HL-60 (cell line): ENCODE results near the gene SPINK2.

Experiments used
- DNase-seq, 2 experiments: peaks; one replicate each; pipeline ENCODE4 v3.0.0-alpha.2; 2010 to 2020; ENCODE audit warnings: low read depth in 1 of 2, low spot score in 1 of 2
- H3K27ac ChIP-seq: fragments of 250-450 bp; sonication (Bioruptor Pico); replicated peaks from 2 replicates; pipeline ENCODE4 v1.5.1; 2020; ENCODE audit warnings: mild to moderate bottlenecking, moderate library complexity
- H3K27me3 ChIP-seq: fragments of 250-450 bp; sonication (Bioruptor Pico); 2 replicates; pipeline ENCODE4 v1.5.1; 2021; ENCODE audit warnings: mild to moderate bottlenecking, moderate library complexity; ENCODE audit not compliant: insufficient read depth, poor library complexity, severe bottlenecking
- H3K4me3 ChIP-seq: replicated peaks from 2 replicates; pipeline ENCODE4 v1.5.1; 2011; ENCODE audit warnings: mild to moderate bottlenecking, control low read depth, low read length; ENCODE audit not compliant: insufficient read depth
- CTCF ChIP-seq: IDR thresholded peaks from one replicate; pipeline ENCODE4 v1.5.1; 2011; ENCODE audit warnings: low read length, control low read depth, inconsistent platforms; ENCODE audit not compliant: insufficient read depth
- GABPA ChIP-seq: IDR thresholded peaks from 2 replicates; pipeline ENCODE4 v1.6.1; 2012; ENCODE audit warnings: low read depth
- POLR2AphosphoS5 ChIP-seq: IDR thresholded peaks from 2 replicates; pipeline ENCODE4 v1.6.1; 2012; ENCODE audit warnings: low read depth
- REST ChIP-seq: IDR thresholded peaks from 2 replicates; pipeline ENCODE4 v1.6.1; 2012; ENCODE audit warnings: low read depth; ENCODE audit not compliant: insufficient replicate concordance
- SPI1 ChIP-seq: IDR thresholded peaks from 2 replicates; pipeline ENCODE4 v1.6.1; 2012; ENCODE audit warnings: low read depth, mild to moderate bottlenecking, borderline replicate concordance

Gene SPINK2

GRCh38 chr4:56863441-56864139 lies 42.1 kb upstream of the SPINK2 start:
- Histone ChIP-seq H3K27me3 (no peaks in the 10 kb centered on the region), H3K27ac (no peak overlapping the region), H3K4me3 (no peak overlapping the region)
- DNase-seq = peak in 1 of 2 experiments; percentile 43
- TF ChIP-seq REST (no peak), CTCF (no peak), SPI1 (no peak), GABPA (no peak), POLR2AphosphoS5 (no peak)

GRCh38 chr4:56861360-56861759 lies 39.9 kb upstream of the SPINK2 start:
- no peak for DNase-seq
- Histone ChIP-seq H3K27ac (no peak overlapping the region), H3K4me3 (no peak overlapping the region), H3K27me3 (no peaks in the 10 kb centered on the region)
- TF ChIP-seq POLR2AphosphoS5 = no peak
- TF ChIP-seq REST = no peak
- no peak for TF ChIP-seq GABPA
- no peak for TF ChIP-seq CTCF
- no peak for TF ChIP-seq SPI1

GRCh38 chr4:56860781-56861180 lies 39.3 kb upstream of the SPINK2 start:
- H3K4me3 ChIP-seq = no peak overlapping the region
- TF ChIP-seq SPI1 (no peak), REST (no peak), GABPA (no peak), CTCF (no peak), POLR2AphosphoS5 (no peak)
- H3K27me3 ChIP-seq = no peaks in the 10 kb centered on the region
- no peak overlapping the region for H3K27ac ChIP-seq
- DNase-seq = no peak
